Naive thymus-derived CD4-positive, alpha-beta T cell (primary cell): Measurements from ENCODE around the gene CYP2A13. TPM values are rescaled to one million over a fixed set of nuclear protein-coding genes. Genes with fewer than 3 reads are reported as not detected.

Experiments used
- ATAC-seq: fragments of 150-1000 bp; cut with Tn5 transposase; 2 replicates; pipeline ENCODE4 v1.10.0; 2021; ENCODE audit warnings: mild to moderate bottlenecking, moderate library complexity
- CTCF ChIA-PET: fragments of 350-600 bp; sonication (Branson Sonifier 250); formaldehyde crosslinking; loops from one replicate; lab custom pipeline; 2021; ENCODE audit warnings: antibody characterized with exemption; lab: Charles Lee
- POLR2A ChIA-PET: fragments of 350-600 bp; sonication (Branson Sonifier 250); formaldehyde crosslinking; loops from one replicate; lab custom pipeline; 2021; ENCODE audit warnings: antibody characterized with exemption, inconsistent platforms; lab: Charles Lee
- DNase-seq, 9 donors: peaks; one replicate each; pipeline versions ENCODE4 v3.0.0 to v3.0.0-alpha.2; 2020 to 2022; ENCODE audit warnings: mixed read lengths in 1 of 9
- H3K27ac ChIP-seq: one replicate; pipeline ENCODE4 v1.7.0; 2013; ENCODE audit warnings: mild to moderate bottlenecking, low read depth, low read length, moderate library complexity
- H3K27me3 ChIP-seq, 2 donors: one replicate each; pipeline ENCODE4 v1.7.0; 2013; ENCODE audit warnings: low read length in 2 of 2, mild to moderate bottlenecking in 2 of 2, moderate library complexity in 2 of 2; ENCODE audit not compliant: control insufficient read depth in 2 of 2, insufficient read depth in 2 of 2
- H3K36me3 ChIP-seq, 3 experiments: 1 replicate in 2 of 3; 2 replicates in 1 of 3; pipeline ENCODE4 v1.7.0; 2013; ENCODE audit warnings: low read length in 3 of 3, mild to moderate bottlenecking in 3 of 3, moderate library complexity in 1 of 3; ENCODE audit not compliant: insufficient read depth in 3 of 3, control insufficient read depth in 2 of 3
- H3K4me1 ChIP-seq, 2 donors: one replicate each; pipeline ENCODE4 v1.7.0; 2013; ENCODE audit warnings: low read length in 2 of 2, mild to moderate bottlenecking in 2 of 2, moderate library complexity in 1 of 2; ENCODE audit not compliant: control insufficient read depth in 2 of 2, insufficient read depth in 2 of 2
- H3K4me3 ChIP-seq: 2 replicates; pipeline ENCODE4 v1.7.0; 2013; ENCODE audit warnings: mild to moderate bottlenecking, low read length
- H3K9me3 ChIP-seq, 3 experiments: 1 replicate in 2 of 3; 2 replicates in 1 of 3; pipeline ENCODE4 v1.7.0; 2013; ENCODE audit warnings: low read length in 3 of 3; ENCODE audit not compliant: control insufficient read depth in 2 of 3
- H3K27ac Mint-ChIP-seq, 9 donors: one replicate each; pipeline ENCODE4 v1.8.0; 2020 to 2022; ENCODE audit warnings: mixed read lengths in 9 of 9, mild to moderate bottlenecking in 8 of 9, moderate library complexity in 5 of 9, inconsistent platforms in 2 of 9
- H3K27me3 Mint-ChIP-seq, 5 donors: one replicate each; pipeline ENCODE4 v1.8.0; 2021 to 2022; ENCODE audit warnings: mixed read lengths in 5 of 5, mild to moderate bottlenecking in 1 of 5
- H3K36me3 Mint-ChIP-seq, 5 donors: one replicate each; pipeline ENCODE4 v1.8.0; 2020 to 2022; ENCODE audit warnings: mixed read lengths in 5 of 5, mild to moderate bottlenecking in 3 of 5, inconsistent platforms in 1 of 5
- H3K4me1 Mint-ChIP-seq, 7 donors: one replicate each; pipeline ENCODE4 v1.8.0; 2020 to 2022; ENCODE audit warnings: mixed read lengths in 7 of 7, mild to moderate bottlenecking in 3 of 7, inconsistent platforms in 1 of 7
- H3K4me3 Mint-ChIP-seq, 10 donors: one replicate each; pipeline ENCODE4 v1.8.0; 2020 to 2022; ENCODE audit warnings: mild to moderate bottlenecking in 10 of 10, mixed read lengths in 10 of 10, moderate library complexity in 6 of 10, inconsistent platforms in 2 of 10
- H3K9me3 Mint-ChIP-seq, 11 donors: one replicate each; pipeline ENCODE4 v1.8.0; 2020 to 2022; ENCODE audit warnings: mixed read lengths in 11 of 11, mild to moderate bottlenecking in 4 of 11, inconsistent platforms in 1 of 11, moderate library complexity in 1 of 11
- intact Hi-C, 2 donors: fragments of 100-400 bp; cut with micrococcal nuclease; formaldehyde crosslinking; loops; one replicate each; pipeline ENCODE4 v1.15.1; 2023
- polyA plus RNA-seq, 2 donors: library from polyadenylated mRNA; unstranded; fragments of 300-500 nt; fragmentation: Illumina TruSeq; gene quantifications; one replicate each; pipeline ENCODE4 v1.2.3, GENCODE V29; 2021
- total RNA-seq, 6 experiments: library from RNA in 5 of 6; stranded (reverse) in 5 of 6; gene quantifications; 1 replicate in 5 of 6; 2 replicates in 1 of 6; pipeline ENCODE4 v1.2.3 and lab custom pipeline; 2021 to 2026

CYP2A13 gene
- total and polyA plus RNA-seq, 7 experiments from 2014 or later, result not detected

GRCh38 chr19:41064974-41065569 is 23.2 kb upstream of the CYP2A13 start:
- DNase-seq (no peak), ATAC-seq (no peak)
- ChIA-PET POLR2A (no interaction called here), CTCF (interaction anchor here (0.6 kb wide), 1 partner anchor 495 kb away, joined by 4 read pairs; no protein-coding TSS in a partner anchor)
- Mint-ChIP-seq H3K4me1 (peaks cover 0 to 4% (median 0%) of the 10 kb centered on the region in 7 donors), H3K36me3 (no peaks in the 10 kb centered on the region), H3K9me3 (no peaks in the 10 kb centered on the region), H3K27me3 (peaks cover 23 to 49% (median 30%) of the 10 kb centered on the region in 5 donors), H3K27ac (no peak overlapping the region), H3K4me3 (peak overlapping the region in 1 of 10 donors; percentile 37)
- no peak overlapping the region for H3K27ac ChIP-seq
- no peak overlapping the region for H3K4me3 ChIP-seq
- no peaks in the 10 kb centered on the region for H3K4me1 ChIP-seq
- intact Hi-C loops, result no loop called here
- no peaks in the 10 kb centered on the region for H3K27me3 ChIP-seq
- no peaks in the 10 kb centered on the region for H3K9me3 ChIP-seq
- no peaks in the 10 kb centered on the region for H3K36me3 ChIP-seq

GRCh38 chr19:41076286-41076685 is 12.0 kb upstream of the CYP2A13 start:
- Mint-ChIP-seq H3K36me3 (peaks cover 0 to 12% (median 7%) of the 10 kb centered on the region in 5 donors), H3K27me3 (peaks cover 21 to 52% (median 30%) of the 10 kb centered on the region in 5 donors), H3K4me3 (no peak overlapping the region), H3K27ac (no peak overlapping the region), H3K9me3 (peaks cover 3 to 30% (median 14%) of the 10 kb centered on the region in 11 donors), H3K4me1 (no peaks in the 10 kb centered on the region)
- intact Hi-C loops, result no loop called here
- no peak for ATAC-seq
- Histone ChIP-seq H3K27ac (no peak overlapping the region), H3K9me3 (no peaks in the 10 kb centered on the region), H3K27me3 (no peaks in the 10 kb centered on the region), H3K4me3 (no peak overlapping the region), H3K4me1 (no peaks in the 10 kb centered on the region), H3K36me3 (no peaks in the 10 kb centered on the region)
- DNase-seq, result no peak
- ChIA-PET CTCF (no interaction called here), POLR2A (interaction anchor here (0.6 kb wide), 1 partner anchor 37 kb away, joined by 4 read pairs; no protein-coding TSS in a partner anchor)

- no peaks in the 10 kb centered on the region for H3K4me1 ChIP-seq
- Mint-ChIP-seq H3K4me3 (no peak overlapping the region), H3K4me1 (no peaks in the 10 kb centered on the region), H3K27ac (no peak overlapping the region), H3K27me3 (peaks cover 41 to 73% (median 43%) of the 10 kb centered on the region in 5 donors), H3K9me3 (peaks cover 3 to 41% (median 17%) of the 10 kb centered on the region in 11 donors), H3K36me3 (peaks cover 1 to 15% (median 7%) of the 10 kb centered on the region in 5 donors)
- DNase-seq (no peak), ATAC-seq (no peak)
- CTCF ChIA-PET, result interaction anchor here (0.6 kb wide), 1 partner anchor 29 kb away, joined by 3 read pairs; no protein-coding TSS in a partner anchor
- intact Hi-C loops, result no loop called here
- no peaks in the 10 kb centered on the region for H3K27me3 ChIP-seq
- POLR2A ChIA-PET, result no interaction called here
- no peak overlapping the region for H3K27ac ChIP-seq
- no peaks in the 10 kb centered on the region for H3K9me3 ChIP-seq
- no peak overlapping the region for H3K4me3 ChIP-seq
- H3K36me3 ChIP-seq, result no peaks in the 10 kb centered on the region
Observed at GRCh38 chr19:41083516-41083915, 4.7 kb upstream of the CYP2A13 start.

- no peak for ATAC-seq
- no peaks in the 10 kb centered on the region for H3K9me3 ChIP-seq
- Mint-ChIP-seq H3K4me3 (no peak overlapping the region), H3K27me3 (peaks cover 48 to 76% (median 53%) of the 10 kb centered on the region in 5 donors), H3K4me1 (peaks cover 0 to 12% (median 8%) of the 10 kb centered on the region in 7 donors), H3K27ac (no peak overlapping the region), H3K36me3 (peaks cover 0 to 9% (median 8%) of the 10 kb centered on the region in 5 donors), H3K9me3 (peaks cover 0 to 17% (median 6%) of the 10 kb centered on the region in 11 donors)
- H3K27me3 ChIP-seq, result no peaks in the 10 kb centered on the region
- H3K36me3 ChIP-seq, result no peaks in the 10 kb centered on the region
- CTCF ChIA-PET, result no interaction called here
- POLR2A ChIA-PET, result no interaction called here
- H3K4me1 ChIP-seq, result no peaks in the 10 kb centered on the region
- H3K4me3 ChIP-seq, result no peak overlapping the region
- intact Hi-C loops, result no loop called here
- no peak for DNase-seq
- no peak overlapping the region for H3K27ac ChIP-seq
Observed at GRCh38 chr19:41085748-41086415, 2.4 kb upstream of the CYP2A13 start.

GRCh38 chr19:41089959-41090358 is 1.7 kb downstream of the CYP2A13 start:
- Mint-ChIP-seq H3K27ac (no peak overlapping the region), H3K4me1 (peaks cover 0 to 13% (median 9%) of the 10 kb centered on the region in 7 donors), H3K4me3 (peak overlapping the region in 7 of 10 donors; percentile 5 to 67 (median 26)), H3K36me3 (peaks cover 0 to 5% (median 0%) of the 10 kb centered on the region in 5 donors), H3K9me3 (peaks cover 0 to 5% (median 0%) of the 10 kb centered on the region in 11 donors), H3K27me3 (peaks cover 57 to 86% (median 73%) of the 10 kb centered on the region in 5 donors)
- POLR2A ChIA-PET, result no interaction called here
- H3K4me1 ChIP-seq, result no peaks in the 10 kb centered on the region
- no peak overlapping the region for H3K4me3 ChIP-seq
- H3K27me3 ChIP-seq, result no peaks in the 10 kb centered on the region
- no peaks in the 10 kb centered on the region for H3K36me3 ChIP-seq
- intact Hi-C loops, result no loop called here
- H3K27ac ChIP-seq, result no peak overlapping the region
- CTCF ChIA-PET, result no interaction called here
- peak in 3 of 9 donors; percentile 9 to 17 (median 11) for DNase-seq
- no peaks in the 10 kb centered on the region for H3K9me3 ChIP-seq
- ATAC-seq, result no peak

- H3K27ac ChIP-seq, result no peak overlapping the region
- ChIA-PET CTCF (no interaction called here), POLR2A (interaction anchor here (0.6 to 1.1 kb wide), 2 partner anchors 12 to 607 kb away, joined by 3 to 5 read pairs; no protein-coding TSS in a partner anchor)
- no peak overlapping the region for H3K4me3 ChIP-seq
- Mint-ChIP-seq H3K4me3 (no peak overlapping the region), H3K9me3 (peaks cover 0 to 30% (median 2%) of the 10 kb centered on the region in 11 donors), H3K36me3 (no peaks in the 10 kb centered on the region), H3K27me3 (peaks cover 27 to 54% (median 42%) of the 10 kb centered on the region in 5 donors), H3K27ac (no peak overlapping the region), H3K4me1 (peaks cover 0 to 8% (median 3%) of the 10 kb centered on the region in 7 donors)
- H3K36me3 ChIP-seq, result no peaks in the 10 kb centered on the region
- intact Hi-C loops, result no loop called here
- ATAC-seq (no peak), DNase-seq (no peak)
- no peaks in the 10 kb centered on the region for H3K27me3 ChIP-seq
- H3K4me1 ChIP-seq, result no peaks in the 10 kb centered on the region
- no peaks in the 10 kb centered on the region for H3K9me3 ChIP-seq
Observed at GRCh38 chr19:41095703-41096102, 7.5 kb downstream of the CYP2A13 start.
